ENCODE data around the gene ALDH1A3.

The ALDH1A3 gene

GRCh38 chr15:100958326-100959065 lies 78.9 kb downstream of the ALDH1A3 start:
- DNase-seq = no peak

- no peak for DNase-seq
These were observed 79.7 kb downstream of the ALDH1A3 start for GRCh38 chr15:100959066-100960050.
